ENCODE measurements around the gene ITGB8.

The ITGB8 gene

DNA sequence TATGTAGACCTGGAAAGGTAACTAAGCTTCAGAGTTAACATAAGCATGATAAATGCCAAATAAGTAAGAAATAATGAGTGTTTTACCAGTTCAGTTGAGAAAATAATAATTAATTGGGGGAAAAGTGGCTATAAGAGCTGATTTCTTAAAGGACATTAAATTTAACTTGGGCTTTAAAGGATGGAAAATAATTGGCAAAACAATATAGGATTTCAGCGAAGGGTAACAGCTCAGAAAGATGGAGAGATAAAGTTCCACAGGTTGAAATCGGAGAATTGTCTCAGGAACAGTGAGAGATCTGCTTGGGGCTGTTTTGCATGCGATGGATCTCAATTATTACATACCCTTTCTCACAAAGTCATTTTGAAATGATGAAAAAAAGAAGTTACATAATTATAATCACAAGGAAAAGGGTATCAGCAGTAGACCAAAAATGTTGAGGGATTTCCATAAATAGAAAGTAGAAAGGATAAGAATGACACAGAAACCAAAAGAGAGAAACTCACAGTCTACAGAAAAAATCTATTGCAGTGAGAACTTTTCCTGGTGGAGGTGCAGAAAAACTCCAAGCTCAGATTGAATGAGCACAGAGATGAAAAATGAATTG is 40.1 kb upstream of the ITGB8 start:
- TF ChIP-seq, protein P1, sequence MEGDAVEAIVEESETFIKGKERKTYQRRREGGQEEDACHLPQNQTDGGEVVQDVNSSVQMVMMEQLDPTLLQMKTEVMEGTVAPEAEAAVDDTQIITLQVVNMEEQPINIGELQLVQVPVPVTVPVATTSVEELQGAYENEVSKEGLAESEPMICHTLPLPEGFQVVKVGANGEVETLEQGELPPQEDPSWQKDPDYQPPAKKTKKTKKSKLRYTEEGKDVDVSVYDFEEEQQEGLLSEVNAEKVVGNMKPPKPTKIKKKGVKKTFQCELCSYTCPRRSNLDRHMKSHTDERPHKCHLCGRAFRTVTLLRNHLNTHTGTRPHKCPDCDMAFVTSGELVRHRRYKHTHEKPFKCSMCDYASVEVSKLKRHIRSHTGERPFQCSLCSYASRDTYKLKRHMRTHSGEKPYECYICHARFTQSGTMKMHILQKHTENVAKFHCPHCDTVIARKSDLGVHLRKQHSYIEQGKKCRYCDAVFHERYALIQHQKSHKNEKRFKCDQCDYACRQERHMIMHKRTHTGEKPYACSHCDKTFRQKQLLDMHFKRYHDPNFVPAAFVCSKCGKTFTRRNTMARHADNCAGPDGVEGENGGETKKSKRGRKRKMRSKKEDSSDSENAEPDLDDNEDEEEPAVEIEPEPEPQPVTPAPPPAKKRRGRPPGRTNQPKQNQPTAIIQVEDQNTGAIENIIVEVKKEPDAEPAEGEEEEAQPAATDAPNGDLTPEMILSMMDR (conservative IDR thresholded peaks at IDR 0.05), result no peak
- TF ChIP-seq ZFX (IDR thresholded peaks at IDR 0.05), result no peak
- no peak overlapping the region for H3K27ac ChIP-seq

DNA sequence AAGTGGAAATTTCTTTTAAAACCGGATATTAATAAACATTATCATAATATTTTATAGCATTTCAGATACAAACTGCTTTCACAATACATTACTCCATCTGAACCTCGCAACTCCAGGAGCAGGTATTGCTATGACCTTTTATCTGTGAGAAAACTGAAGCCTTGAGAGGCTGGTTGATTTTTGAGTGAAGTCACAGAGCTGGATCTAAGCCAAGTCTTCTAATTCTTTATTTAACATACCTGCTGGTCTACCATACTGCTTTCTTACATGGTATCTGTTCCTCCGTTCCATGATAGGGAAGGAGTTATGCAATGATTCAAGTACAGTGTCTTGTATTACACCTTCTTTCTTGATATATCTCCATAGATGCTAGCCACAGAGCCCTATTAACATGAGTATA is 37.4 kb upstream of the ITGB8 start:
- TF ChIP-seq, protein P1 (conservative IDR thresholded peaks at IDR 0.05), result no peak
- no peak for TF ChIP-seq ZFX (IDR thresholded peaks at IDR 0.05)
- H3K27ac ChIP-seq, result no peak overlapping the region

DNA sequence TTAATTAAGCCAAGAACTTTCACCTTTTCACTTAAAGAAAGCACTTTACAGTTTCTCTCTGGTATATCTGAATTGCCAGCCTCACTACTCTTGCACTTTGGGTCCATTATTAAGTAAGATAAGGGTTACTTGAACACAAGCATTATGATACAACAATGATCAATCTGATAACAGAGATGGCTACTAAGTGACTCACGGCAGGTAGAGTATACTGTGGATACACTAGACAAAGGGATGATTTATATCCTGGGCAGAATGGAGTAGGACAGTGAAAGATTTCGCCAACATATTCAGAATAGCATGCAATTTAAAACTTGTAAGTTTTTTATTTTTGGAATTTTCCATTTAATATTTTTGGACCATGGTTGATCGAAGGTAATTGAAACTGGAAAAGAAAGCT is 34.3 kb upstream of the ITGB8 start:
- H3K27ac ChIP-seq, result no peak overlapping the region
- TF ChIP-seq, protein P1 (conservative IDR thresholded peaks at IDR 0.05), result no peak
- TF ChIP-seq ZFX (IDR thresholded peaks at IDR 0.05), result no peak

DNA sequence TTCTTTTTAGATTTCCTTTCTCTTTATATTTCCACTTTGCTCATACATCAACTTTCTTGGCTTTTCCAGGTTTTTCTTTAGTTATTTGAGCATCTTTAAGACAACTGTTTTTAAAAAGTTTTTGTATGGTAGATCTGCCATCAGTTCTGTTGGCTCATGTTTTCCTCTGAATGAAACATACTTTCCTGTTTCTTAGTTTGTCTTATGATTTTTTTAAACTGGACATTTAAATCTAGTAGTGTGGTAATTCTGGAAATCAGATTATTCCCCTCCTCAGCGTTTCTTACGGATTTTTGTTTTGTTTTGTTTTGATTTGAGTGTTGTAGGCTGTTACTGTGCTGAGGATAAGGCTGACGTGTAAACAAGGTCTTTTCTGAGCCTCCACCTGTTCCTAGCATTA is 33.8 kb upstream of the ITGB8 start:
- no peak overlapping the region for H3K27ac ChIP-seq

DNA sequence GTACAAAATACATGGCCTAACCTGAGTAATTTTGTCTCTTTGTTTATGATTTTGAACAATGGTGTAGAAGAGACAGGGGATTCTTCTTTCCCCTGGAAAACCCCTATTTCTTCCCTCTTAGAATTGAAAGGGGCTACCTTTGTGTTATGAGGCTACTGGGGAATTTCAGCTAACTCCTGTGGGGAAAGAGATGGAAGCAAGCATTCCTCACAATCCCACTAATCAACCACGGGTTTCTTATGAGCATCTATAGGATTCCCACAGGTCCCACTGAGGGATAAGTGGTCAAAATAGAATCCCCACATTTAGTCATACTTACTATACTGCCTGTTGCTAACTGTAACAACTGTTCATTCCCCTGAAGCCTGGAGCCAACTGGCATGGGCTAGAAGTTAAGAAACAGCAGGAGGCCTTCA is 32.2 kb upstream of the ITGB8 start:
- TF ChIP-seq ZFX (IDR thresholded peaks at IDR 0.05), result no peak
- TF ChIP-seq, protein P1 (conservative IDR thresholded peaks at IDR 0.05), result no peak
- no peak overlapping the region for H3K27ac ChIP-seq

More for the DNA sequence above, 33.8 kb upstream of the ITGB8 start:
- no peak for TF ChIP-seq ZFX (IDR thresholded peaks at IDR 0.05)
- TF ChIP-seq, protein P1 (conservative IDR thresholded peaks at IDR 0.05), result no peak

DNA sequence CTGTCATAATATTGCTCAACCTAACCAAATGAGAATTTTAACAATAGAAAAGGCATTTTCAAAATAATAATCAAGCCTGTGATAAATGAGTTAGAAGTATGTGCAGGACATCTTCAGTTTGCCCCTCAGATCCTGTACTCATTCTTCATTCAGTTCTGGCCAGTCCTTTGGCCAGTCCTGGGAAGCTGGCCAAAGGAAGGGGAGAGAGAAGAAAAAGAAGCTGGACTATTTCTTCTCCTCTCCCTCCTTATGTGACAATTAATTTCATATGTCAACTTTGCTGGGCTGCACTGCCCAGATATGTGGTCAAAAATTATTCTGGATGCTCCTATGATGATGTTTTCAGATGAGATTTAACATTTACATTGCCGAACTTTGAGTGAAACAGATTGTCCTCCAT is 31.6 kb upstream of the ITGB8 start:
- H3K27ac ChIP-seq, result no peak overlapping the region

DNA sequence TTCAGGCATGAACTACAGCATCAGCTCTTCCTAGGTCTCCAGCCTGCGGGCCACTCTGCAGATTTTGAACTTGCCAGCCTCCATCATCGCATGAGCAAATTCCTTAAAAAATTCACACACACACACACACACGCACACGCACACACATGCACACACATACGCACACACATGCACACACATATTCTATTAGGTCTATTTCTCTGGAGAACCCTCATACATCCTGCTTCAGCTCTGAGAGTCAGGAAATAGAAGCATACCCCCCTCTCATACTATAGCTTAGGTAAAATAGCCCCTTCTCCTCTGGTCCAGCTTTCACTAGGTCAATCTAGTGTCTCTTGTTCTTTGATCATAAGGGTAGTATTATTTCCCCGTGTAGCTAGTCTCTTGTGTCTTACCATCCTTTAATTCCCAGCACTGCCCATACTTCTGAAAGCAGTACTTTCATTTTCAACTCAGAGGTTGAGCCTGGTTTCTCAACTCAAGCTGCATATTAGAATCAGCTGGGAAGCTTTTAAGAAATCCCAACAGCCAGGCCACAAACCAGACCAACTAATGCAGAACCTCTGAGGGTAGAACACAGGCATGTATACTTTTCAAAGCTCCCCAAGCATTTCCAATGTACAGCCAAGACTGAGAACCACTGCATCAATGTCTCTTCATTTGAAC is 30.9 kb upstream of the ITGB8 start:
- H3K27ac ChIP-seq, result no peak overlapping the region

More for the DNA sequence above, 31.6 kb upstream of the ITGB8 start:
- TF ChIP-seq, protein P1 (conservative IDR thresholded peaks at IDR 0.05), result no peak
- no peak for TF ChIP-seq ZFX (IDR thresholded peaks at IDR 0.05)

More for the DNA sequence above, 30.9 kb upstream of the ITGB8 start:
- TF ChIP-seq ZFX (IDR thresholded peaks at IDR 0.05), result no peak
- TF ChIP-seq, protein P1 (conservative IDR thresholded peaks at IDR 0.05), result no peak

Measured in C4-2B (cell line).